Measurements from ENCODE around the gene PNPO.

Gene PNPO

DNA sequence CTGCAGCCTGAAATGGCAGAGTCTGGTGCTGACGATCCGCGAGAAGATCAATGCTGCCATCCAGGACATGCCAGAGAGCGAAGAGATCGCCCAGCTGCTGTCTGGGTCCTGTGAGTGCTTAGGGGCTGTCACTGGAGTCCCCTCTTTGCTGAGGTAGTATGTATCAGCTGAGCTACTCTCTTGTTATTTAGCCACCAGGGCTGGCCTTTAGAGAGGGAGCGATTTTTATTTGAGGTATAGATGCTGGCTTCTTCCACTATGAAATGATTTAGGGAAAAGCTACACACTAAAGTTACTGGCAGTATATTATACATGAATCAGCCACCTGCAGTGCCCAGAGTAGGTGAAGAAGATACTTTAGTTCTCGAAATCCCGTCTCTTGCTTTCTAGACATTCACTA lies 32.2 kb downstream of the PNPO start:
- no peak overlapping the region for H3K4me3 ChIP-seq (ENCODE audit: low read depth, low read length)

DNA sequence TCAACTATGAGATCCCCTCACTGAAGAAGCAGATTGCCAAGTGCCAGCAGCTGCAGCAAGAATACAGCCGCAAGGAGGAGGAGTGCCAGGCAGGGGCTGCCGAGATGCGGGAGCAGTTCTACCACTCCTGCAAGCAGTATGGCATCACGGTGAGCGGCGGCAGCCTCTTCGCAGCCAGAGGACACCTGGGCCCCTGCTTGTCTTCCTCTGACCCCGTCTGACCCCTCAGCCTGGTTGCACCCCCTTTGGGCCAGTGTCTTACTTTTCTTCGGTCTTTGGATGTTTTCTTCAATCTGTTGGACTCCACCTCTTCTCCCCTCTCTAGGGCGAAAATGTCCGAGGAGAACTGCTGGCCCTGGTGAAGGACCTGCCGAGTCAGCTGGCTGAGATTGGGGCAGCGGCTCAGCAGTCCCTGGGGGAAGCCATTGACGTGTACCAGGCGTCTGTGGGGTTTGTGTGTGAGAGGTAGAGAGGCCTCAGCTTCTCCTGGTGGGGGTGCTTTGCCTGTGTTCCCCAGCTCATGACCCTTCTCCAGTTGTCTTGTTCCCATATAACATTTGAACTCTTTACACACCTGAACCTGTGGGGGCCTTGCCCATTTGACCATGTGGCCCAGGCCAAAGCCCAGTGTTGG lies 33.9 kb downstream of the PNPO start:
- TF ChIP-seq, protein P1, sequence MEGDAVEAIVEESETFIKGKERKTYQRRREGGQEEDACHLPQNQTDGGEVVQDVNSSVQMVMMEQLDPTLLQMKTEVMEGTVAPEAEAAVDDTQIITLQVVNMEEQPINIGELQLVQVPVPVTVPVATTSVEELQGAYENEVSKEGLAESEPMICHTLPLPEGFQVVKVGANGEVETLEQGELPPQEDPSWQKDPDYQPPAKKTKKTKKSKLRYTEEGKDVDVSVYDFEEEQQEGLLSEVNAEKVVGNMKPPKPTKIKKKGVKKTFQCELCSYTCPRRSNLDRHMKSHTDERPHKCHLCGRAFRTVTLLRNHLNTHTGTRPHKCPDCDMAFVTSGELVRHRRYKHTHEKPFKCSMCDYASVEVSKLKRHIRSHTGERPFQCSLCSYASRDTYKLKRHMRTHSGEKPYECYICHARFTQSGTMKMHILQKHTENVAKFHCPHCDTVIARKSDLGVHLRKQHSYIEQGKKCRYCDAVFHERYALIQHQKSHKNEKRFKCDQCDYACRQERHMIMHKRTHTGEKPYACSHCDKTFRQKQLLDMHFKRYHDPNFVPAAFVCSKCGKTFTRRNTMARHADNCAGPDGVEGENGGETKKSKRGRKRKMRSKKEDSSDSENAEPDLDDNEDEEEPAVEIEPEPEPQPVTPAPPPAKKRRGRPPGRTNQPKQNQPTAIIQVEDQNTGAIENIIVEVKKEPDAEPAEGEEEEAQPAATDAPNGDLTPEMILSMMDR (IDR thresholded peaks at IDR 0.05; ENCODE audit: low read depth, low read length): no peak
- no peak overlapping the region for H3K4me3 ChIP-seq (ENCODE audit: low read depth, low read length)

More for the DNA sequence above, 32.2 kb downstream of the PNPO start:
- TF ChIP-seq, protein P1 (IDR thresholded peaks at IDR 0.05; ENCODE audit: low read depth, low read length): no peak

DNA sequence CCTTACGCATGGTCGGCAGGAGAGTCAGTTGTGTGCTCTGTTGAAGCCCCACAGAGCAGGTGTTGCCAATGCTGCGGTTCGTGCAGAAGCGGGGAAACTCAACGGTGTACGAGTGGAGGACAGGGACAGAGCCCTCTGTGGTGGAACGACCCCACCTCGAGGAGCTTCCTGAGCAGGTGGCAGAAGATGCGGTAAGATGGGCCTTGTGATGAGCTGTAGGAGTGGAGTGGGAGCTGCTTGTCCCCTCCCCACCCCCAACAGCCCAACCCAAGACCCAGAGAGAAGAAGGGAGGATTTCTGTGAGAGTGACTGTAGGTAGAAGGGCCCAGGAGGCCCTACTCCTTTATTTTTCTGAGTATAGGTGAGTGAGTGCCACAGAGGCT lies 34.4 kb downstream of the PNPO start:
- H3K4me3 ChIP-seq (ENCODE audit: low read depth, low read length): no peak overlapping the region
- TF ChIP-seq, protein P1 (IDR thresholded peaks at IDR 0.05; ENCODE audit: low read depth, low read length): no peak

DNA sequence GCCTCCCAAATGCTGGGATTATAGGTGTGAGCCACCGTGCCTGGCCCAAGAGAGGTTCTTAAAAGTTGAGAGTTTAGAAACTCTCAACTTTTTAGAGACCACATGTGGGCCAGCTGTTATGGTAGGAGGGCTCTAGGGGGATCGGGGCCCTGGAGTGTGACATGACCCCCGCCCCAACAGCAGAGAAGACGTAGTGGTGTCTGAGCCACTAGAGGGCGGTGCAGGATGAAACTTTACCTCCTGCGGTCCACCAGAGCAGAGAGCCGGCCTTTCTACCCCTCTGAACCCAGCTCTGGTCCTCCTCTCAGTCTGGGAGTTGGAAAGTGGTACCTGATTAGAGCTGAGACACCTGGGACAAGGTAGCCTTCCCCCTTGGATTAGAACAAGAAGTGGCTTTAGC lies 37.0 kb downstream of the PNPO start:
- no peak overlapping the region for H3K4me3 ChIP-seq (ENCODE audit: low read depth, low read length)
- TF ChIP-seq, protein P1 (IDR thresholded peaks at IDR 0.05; ENCODE audit: low read depth, low read length): peak; percentile 78

DNA sequence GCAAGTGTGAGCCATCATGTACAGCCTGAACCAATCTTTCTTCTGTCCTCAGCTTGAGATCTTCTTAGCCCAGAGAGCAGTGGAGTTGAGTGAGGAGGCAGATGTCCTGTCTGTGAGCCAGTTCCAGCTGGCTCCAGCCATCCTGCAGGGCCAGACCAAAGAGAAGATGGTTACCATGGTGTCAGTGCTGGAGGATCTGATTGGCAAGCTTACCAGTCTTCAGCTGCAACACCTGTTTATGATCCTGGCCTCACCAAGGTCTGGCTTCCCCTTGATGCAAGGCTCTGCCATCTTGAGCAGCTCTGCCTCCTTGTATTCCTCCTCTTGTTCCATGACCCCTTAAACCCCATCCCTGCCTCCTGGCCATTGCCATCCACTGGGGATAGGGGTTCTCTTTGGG lies 39.2 kb downstream of the PNPO start:
- no peak overlapping the region for H3K4me3 ChIP-seq (ENCODE audit: low read depth, low read length)
- TF ChIP-seq, protein P1 (IDR thresholded peaks at IDR 0.05; ENCODE audit: low read depth, low read length): no peak

DNA sequence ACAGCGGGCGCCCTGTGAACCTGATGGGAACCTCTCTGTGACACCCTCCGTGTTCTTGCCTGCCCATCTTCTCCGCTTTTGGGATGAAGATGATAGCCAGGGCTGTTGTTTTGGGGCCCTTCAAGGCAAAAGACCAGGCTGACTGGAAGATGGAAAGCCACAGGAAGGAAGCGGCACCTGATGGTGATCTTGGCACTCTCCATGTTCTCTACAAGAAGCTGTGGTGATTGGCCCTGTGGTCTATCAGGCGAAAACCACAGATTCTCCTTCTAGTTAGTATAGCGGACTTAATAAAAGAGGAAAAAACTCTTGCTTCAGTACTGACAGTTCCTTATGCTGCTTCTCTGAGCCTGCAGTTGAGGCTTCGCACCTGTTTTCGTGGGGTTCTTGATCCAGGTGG lies 40.1 kb downstream of the PNPO start:
- H3K4me3 ChIP-seq (ENCODE audit: low read depth, low read length): no peak overlapping the region
- TF ChIP-seq, protein P1 (IDR thresholded peaks at IDR 0.05; ENCODE audit: low read depth, low read length): no peak

DNA sequence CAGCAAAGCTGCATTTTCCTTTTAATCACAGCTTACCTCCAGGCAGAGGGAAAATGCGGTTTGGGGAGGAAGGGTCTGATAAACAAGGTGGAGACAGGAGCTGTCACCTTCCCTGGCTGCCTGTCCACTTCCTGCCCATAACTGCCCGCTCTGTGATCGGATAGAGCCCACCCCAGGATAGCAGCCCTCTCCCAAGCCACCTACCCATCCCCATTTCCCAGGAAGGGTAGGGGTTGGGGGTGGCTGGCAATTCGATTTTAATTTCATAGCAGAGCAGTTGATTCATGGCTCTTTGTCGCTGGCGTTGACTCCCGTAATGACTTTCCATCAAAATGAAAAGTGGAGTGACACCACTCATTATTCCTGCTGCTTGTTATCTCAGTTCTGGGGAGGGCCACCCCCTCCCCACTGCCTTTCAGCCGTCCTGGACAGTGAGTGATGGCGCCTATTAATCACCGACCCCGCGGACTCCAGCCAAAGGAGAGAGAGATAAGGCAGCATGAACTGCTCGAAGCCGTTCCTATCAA lies 40.8 kb downstream of the PNPO start:
- H3K4me3 ChIP-seq (ENCODE audit: low read depth, low read length): no peak overlapping the region

More for the DNA sequence above, 40.8 kb downstream of the PNPO start:
- TF ChIP-seq, protein P1 (IDR thresholded peaks at IDR 0.05; ENCODE audit: low read depth, low read length): no peak
